SK-N-SH treated with all-trans-retinoic acid at 6 μM for 48 hours (cell line): ENCODE results near the gene DNAH5.

ENCODE experiments used
- BACH2 ChIP-seq: fragments of 250-450 bp; sonication (Bioruptor Pico); IDR thresholded peaks from 2 replicates; pipeline ENCODE4 v1.9.0; 2021; ENCODE audit warnings: mild to moderate bottlenecking, borderline replicate concordance
- ISL1 ChIP-seq: fragments of 250-450 bp; sonication (Bioruptor Pico); IDR thresholded peaks from 2 replicates; pipeline ENCODE4 v2.1.2; 2022; ENCODE audit warnings: mild to moderate bottlenecking, moderate library complexity
- TCF4 ChIP-seq: fragments of 250-450 bp; sonication (Bioruptor Pico); IDR thresholded peaks from 2 replicates; pipeline ENCODE4 v1.8.0; 2021; ENCODE audit warnings: mild to moderate bottlenecking, moderate library complexity, borderline replicate concordance
- ZNF565 ChIP-seq: fragments of 450-650 bp; formaldehyde crosslinking; conservative IDR thresholded peaks from 2 replicates; pipeline ENCODE4 v1.5.0; 2020; ENCODE audit warnings: low read depth, mild to moderate bottlenecking, moderate library complexity
- TF ChIP-seq, protein P1 (sequence below): fragments of 250-450 bp; sonication (Bioruptor Pico); IDR thresholded peaks from 2 replicates; pipeline ENCODE4 v1.8.0; 2020; ENCODE audit warnings: mild to moderate bottlenecking, moderate library complexity, borderline replicate concordance

GRCh38 chr5:13649656-13650055 is 294.8 kb downstream of the DNAH5 start:
- TF ChIP-seq BACH2 (no peak), ISL1 (CRISPR knock-in tag) (no peak), TCF4 (CRISPR knock-in tag) (no peak), ZNF565 (no peak)
- TF ChIP-seq, protein P1, sequence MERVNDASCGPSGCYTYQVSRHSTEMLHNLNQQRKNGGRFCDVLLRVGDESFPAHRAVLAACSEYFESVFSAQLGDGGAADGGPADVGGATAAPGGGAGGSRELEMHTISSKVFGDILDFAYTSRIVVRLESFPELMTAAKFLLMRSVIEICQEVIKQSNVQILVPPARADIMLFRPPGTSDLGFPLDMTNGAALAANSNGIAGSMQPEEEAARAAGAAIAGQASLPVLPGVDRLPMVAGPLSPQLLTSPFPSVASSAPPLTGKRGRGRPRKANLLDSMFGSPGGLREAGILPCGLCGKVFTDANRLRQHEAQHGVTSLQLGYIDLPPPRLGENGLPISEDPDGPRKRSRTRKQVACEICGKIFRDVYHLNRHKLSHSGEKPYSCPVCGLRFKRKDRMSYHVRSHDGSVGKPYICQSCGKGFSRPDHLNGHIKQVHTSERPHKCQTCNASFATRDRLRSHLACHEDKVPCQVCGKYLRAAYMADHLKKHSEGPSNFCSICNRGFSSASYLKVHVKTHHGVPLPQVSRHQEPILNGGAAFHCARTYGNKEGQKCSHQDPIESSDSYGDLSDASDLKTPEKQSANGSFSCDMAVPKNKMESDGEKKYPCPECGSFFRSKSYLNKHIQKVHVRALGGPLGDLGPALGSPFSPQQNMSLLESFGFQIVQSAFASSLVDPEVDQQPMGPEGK (CRISPR knock-in tag): no peak
